Liver (tissue), 9 donors: ENCODE results near the gene CAMK2B. TPM values are rescaled to one million over a fixed set of nuclear protein-coding genes. Genes with fewer than 3 reads are reported as not detected.

Experiments used
- DNase-seq: peaks from one replicate; pipeline ENCODE4 v3.0.0-alpha.2; 2017; ENCODE audit warnings: low spot score
- H3K27ac ChIP-seq, 2 donors: one replicate each; pipeline ENCODE4 v1.7.0; 2013; ENCODE audit warnings: inconsistent platforms in 2 of 2, low read length in 2 of 2, control low read depth in 1 of 2, low read depth in 1 of 2, mild to moderate bottlenecking in 1 of 2
- H3K27me3 ChIP-seq, 4 donors: one replicate each; pipeline versions ENCODE4 v1.6.1 to v1.7.0; 2013; ENCODE audit warnings: low read length in 3 of 4, inconsistent platforms in 1 of 4, mild to moderate bottlenecking in 1 of 4, moderate library complexity in 1 of 4; ENCODE audit not compliant: control insufficient read depth in 4 of 4, insufficient read depth in 4 of 4
- H3K36me3 ChIP-seq, 4 donors: one replicate each; pipeline versions ENCODE4 v1.6.1 to v1.7.0; 2013; ENCODE audit warnings: low read length in 3 of 4, mild to moderate bottlenecking in 3 of 4, low read depth in 1 of 4, moderate library complexity in 1 of 4; ENCODE audit not compliant: control insufficient read depth in 4 of 4, insufficient read depth in 3 of 4
- H3K4me1 ChIP-seq, 4 donors: one replicate each; pipeline versions ENCODE4 v1.6.1 to v1.7.0; 2013; ENCODE audit warnings: low read length in 3 of 4, mild to moderate bottlenecking in 3 of 4, moderate library complexity in 1 of 4; ENCODE audit not compliant: control insufficient read depth in 4 of 4, insufficient read depth in 4 of 4
- H3K4me3 ChIP-seq, 3 donors: one replicate each; pipeline versions ENCODE4 v1.6.1 to v1.7.0; 2013; ENCODE audit warnings: low read length in 3 of 3, control low read depth in 1 of 3, low read depth in 1 of 3, mild to moderate bottlenecking in 1 of 3
- H3K9ac ChIP-seq, 2 donors: one replicate each; pipeline ENCODE4 v1.7.0; 2013; ENCODE audit warnings: low read length in 2 of 2, mild to moderate bottlenecking in 2 of 2, moderate library complexity in 2 of 2, control low read depth in 1 of 2, low read depth in 1 of 2
- H3K9me3 ChIP-seq, 4 donors: one replicate each; pipeline versions ENCODE4 v1.6.1 to v1.7.0; 2013; ENCODE audit warnings: low read length in 3 of 4; ENCODE audit not compliant: control insufficient read depth in 4 of 4
- ATF3 ChIP-seq: IDR thresholded peaks from 2 replicates; pipeline ENCODE4 v1.6.1; 2016; ENCODE audit warnings: antibody characterized with exemption
- CTCF ChIP-seq: fragments of 150-350 bp; IDR thresholded peaks from 2 replicates; pipeline ENCODE4 v1.5.1; 2017; ENCODE audit warnings: improper control_type of control experiment, low read depth, low read length; ENCODE audit not compliant: missing input control
- EGR1 ChIP-seq, 2 donors: IDR thresholded peaks; 2 replicates each; pipeline ENCODE4 v1.6.1; 2016 to 2018; ENCODE audit warnings: antibody characterized with exemption in 2 of 2, low read depth in 2 of 2
- FOXA1 ChIP-seq: IDR thresholded peaks from 2 replicates; pipeline ENCODE4 v1.6.1; 2016; ENCODE audit warnings: antibody characterized with exemption
- FOXA2 ChIP-seq: IDR thresholded peaks from 2 replicates; pipeline ENCODE4 v1.6.1; 2016; ENCODE audit warnings: antibody characterized with exemption
- GABPA ChIP-seq, 2 donors: IDR thresholded peaks in 1 of 2; conservative IDR thresholded peaks in 1 of 2; 2 replicates each; pipeline ENCODE4 v1.6.1; 2016; ENCODE audit warnings: antibody characterized with exemption in 2 of 2, mild to moderate bottlenecking in 1 of 2, moderate library complexity in 1 of 2
- HNF4A ChIP-seq, 2 donors: conservative IDR thresholded peaks; 2 replicates each; pipeline ENCODE4 v1.6.1; 2016; ENCODE audit warnings: antibody characterized with exemption in 2 of 2, mild to moderate bottlenecking in 2 of 2
- HNF4G ChIP-seq: IDR thresholded peaks from 2 replicates; pipeline ENCODE4 v1.6.1; 2016; ENCODE audit warnings: antibody characterized with exemption
- JUND ChIP-seq, 2 donors: IDR thresholded peaks; 2 replicates each; pipeline ENCODE4 v1.6.1; 2016; ENCODE audit warnings: antibody characterized with exemption in 2 of 2
- MAX ChIP-seq: IDR thresholded peaks from 2 replicates; pipeline ENCODE4 v1.6.1; 2016; ENCODE audit warnings: antibody characterized with exemption
- NR2F2 ChIP-seq: IDR thresholded peaks from 2 replicates; pipeline ENCODE4 v1.6.1; 2016; ENCODE audit warnings: antibody characterized with exemption
- RAD21 ChIP-seq, 2 donors: IDR thresholded peaks; 2 replicates each; pipeline ENCODE4 v1.6.1; 2016; ENCODE audit warnings: antibody characterized with exemption in 2 of 2, mild to moderate bottlenecking in 2 of 2
- REST ChIP-seq: IDR thresholded peaks from 2 replicates; pipeline ENCODE4 v1.6.1; 2016; ENCODE audit warnings: antibody characterized with exemption, mild to moderate bottlenecking
- RXRA ChIP-seq, 2 donors: IDR thresholded peaks; 2 replicates each; pipeline ENCODE4 v1.6.1; 2017 to 2018; ENCODE audit warnings: antibody characterized with exemption in 2 of 2, mild to moderate bottlenecking in 1 of 2
- SP1 ChIP-seq: IDR thresholded peaks from 2 replicates; pipeline ENCODE4 v1.6.1; 2018; ENCODE audit warnings: antibody characterized with exemption, mild to moderate bottlenecking
- TAF1 ChIP-seq: conservative IDR thresholded peaks from 2 replicates; pipeline ENCODE4 v1.6.1; 2016; ENCODE audit warnings: antibody characterized with exemption, mild to moderate bottlenecking
- YY1 ChIP-seq: IDR thresholded peaks from 2 replicates; pipeline ENCODE4 v1.6.1; 2016; ENCODE audit warnings: antibody characterized with exemption, mild to moderate bottlenecking
- ZBTB33 ChIP-seq: IDR thresholded peaks from 2 replicates; pipeline ENCODE4 v1.6.1; 2016; ENCODE audit warnings: antibody characterized with exemption
- WGBS: extraction: QIAGEN DNeasy Blood & Tissue Kit; methylation state at CpG from one replicate; pipeline ENCODE4 v1.1.7; 2013; 5-methylcytosine and 5-hydroxymethylcytosine counted together
- polyA plus RNA-seq, 2 donors: library from polyadenylated mRNA; stranded (reverse) in 1 of 2; unstranded in 1 of 2; fragments of 200-250 nt in 1 of 2; fragments of >200 nt in 1 of 2; fragmentation: Nextera tagmentation in 1 of 2; extraction: Ambion mirVana in 1 of 2; gene quantifications; one replicate each; pipeline versions ENCODE4 v1.2.1 to v1.2.3, GENCODE V29; 2013 to 2015
- total RNA-seq, 2 donors: library from RNA; depleted of rRNA; stranded (reverse); fragments of >200 nt; gene quantifications; one replicate each; pipeline ENCODE4 v1.2.3, GENCODE V29; 2014
- donor health status: healthy.
- donor health status: healthy.
- donor health status: healthy.
- donor health status: healthy.
- donor health status: healthy.

Gene CAMK2B
- total and polyA plus RNA-seq, 4 donors = 2.1 to 3.3 (median 2.2) TPM; not detected in 1

GRCh38 chr7:44221231-44221791 is 104.1 kb downstream of the CAMK2B start:
- Histone ChIP-seq H3K9ac (no peak overlapping the region), H3K4me3 (no peak overlapping the region), H3K9me3 (no peaks in the 10 kb centered on the region), H3K27me3 (no peaks in the 10 kb centered on the region), H3K36me3 (no peaks in the 10 kb centered on the region), H3K4me1 (no peaks in the 10 kb centered on the region), H3K27ac (no peak overlapping the region)
- no peak for TF ChIP-seq NR2F2
- no peak for TF ChIP-seq CTCF
- TF ChIP-seq FOXA2 = no peak
- no peak for TF ChIP-seq TAF1
- TF ChIP-seq SP1 = no peak
- TF ChIP-seq REST = no peak
- no peak for TF ChIP-seq JUND (IDR thresholded peaks at IDR 0.05)
- no peak for TF ChIP-seq ATF3
- TF ChIP-seq GABPA (IDR thresholded peaks at IDR 0.05 in 1 of 2, conservative IDR thresholded peaks at IDR 0.05 in 1 of 2) = no peak
- no peak for TF ChIP-seq MAX
- no peak for TF ChIP-seq YY1
- no peak for TF ChIP-seq EGR1 (IDR thresholded peaks at IDR 0.05; ENCODE audit: low read depth in 2 of 2)
- TF ChIP-seq ZBTB33 = no peak
- no peak for TF ChIP-seq HNF4G
- no peak for TF ChIP-seq RXRA (IDR thresholded peaks at IDR 0.05)
- TF ChIP-seq RAD21 (IDR thresholded peaks at IDR 0.05) = no peak
- no peak for TF ChIP-seq FOXA1
- no peak for TF ChIP-seq HNF4A (conservative IDR thresholded peaks at IDR 0.05)
- DNase-seq = no peak
- WGBS = 72% methylated on average over 30 of the region's 30 CpGs
